ENCODE results near the gene ATP8A2.

Gene ATP8A2

GRCh38 chr13:25872481-25873241 is 500.9 kb downstream of the ATP8A2 start:
- ChIA-PET CTCF (interaction anchor here (1.2 to 1.7 kb wide), 3 partner anchors 38 to 56 kb away, joined by 3 read pairs; no protein-coding TSS in a partner anchor), POLR2A (no interaction called here)
- DNase-seq (ENCODE audit: extremely low spot score) = no peak
- no peak for TF ChIP-seq CTCF (IDR thresholded peaks at IDR 0.05; ENCODE audit: control extremely low read depth, extremely low read depth, low read depth, missing control alignments)

GRCh38 chr13:25873242-25873612 is 501.5 kb downstream of the ATP8A2 start:
- POLR2A ChIA-PET = interaction anchor here (0.5 kb wide), 1 partner anchor 399 kb away, joined by 4 read pairs; no protein-coding TSS in a partner anchor

GRCh38 chr13:25874064-25874737 is 502.4 kb downstream of the ATP8A2 start:
- no peak for DNase-seq (ENCODE audit: extremely low spot score)
- POLR2A ChIA-PET = no interaction called here
- CTCF ChIA-PET = no interaction called here
- TF ChIP-seq CTCF (IDR thresholded peaks at IDR 0.05; ENCODE audit: control extremely low read depth, extremely low read depth, low read depth, missing control alignments) = no peak

More at GRCh38 chr13:25873242-25873612, 501.5 kb downstream of the ATP8A2 start:
- CTCF ChIA-PET = interaction anchor here (1.2 to 1.4 kb wide), 2 partner anchors 38 to 52 kb away, joined by 3 read pairs; no protein-coding TSS in a partner anchor
- DNase-seq (ENCODE audit: extremely low spot score) = no peak
- no peak for TF ChIP-seq CTCF (IDR thresholded peaks at IDR 0.05; ENCODE audit: control extremely low read depth, extremely low read depth, low read depth, missing control alignments)

GRCh38 chr13:25874907-25875306 is 503.1 kb downstream of the ATP8A2 start:
- no peak for DNase-seq (ENCODE audit: extremely low spot score)
- ChIA-PET CTCF (no interaction called here), POLR2A (no interaction called here)
- no peak for TF ChIP-seq CTCF (IDR thresholded peaks at IDR 0.05; ENCODE audit: control extremely low read depth, extremely low read depth, low read depth, missing control alignments)

GRCh38 chr13:25876247-25876646 is 504.5 kb downstream of the ATP8A2 start:
- ChIA-PET POLR2A (no interaction called here), CTCF (interaction anchor here (1.0 to 1.1 kb wide), 2 partner anchors 8 to 822 kb away, joined by 3 to 4 read pairs; no protein-coding TSS in a partner anchor)
- no peak for DNase-seq (ENCODE audit: extremely low spot score)
- TF ChIP-seq CTCF (IDR thresholded peaks at IDR 0.05; ENCODE audit: control extremely low read depth, extremely low read depth, low read depth, missing control alignments) = no peak

- ChIA-PET POLR2A (no interaction called here), CTCF (no interaction called here)
- no peak for TF ChIP-seq CTCF (IDR thresholded peaks at IDR 0.05; ENCODE audit: control extremely low read depth, extremely low read depth, low read depth, missing control alignments)
- no peak for DNase-seq (ENCODE audit: extremely low spot score)
Observed at GRCh38 chr13:25879466-25879865, 507.7 kb downstream of the ATP8A2 start.
